Left renal cortex interstitium (tissue), 4 donors: Measurements from ENCODE around the gene STX12. TPM values are rescaled to one million over a fixed set of nuclear protein-coding genes. Genes with fewer than 3 reads are reported as not detected.
"Not testable (repeated sequence)": the region's sequence is repeated elsewhere in the genome, so short reads cannot be mapped to it uniquely, and the experiment has no call there.

Experiments used
- DNase-seq, 4 donors: peaks; one replicate each; pipeline ENCODE4 v3.0.0-alpha.2; 2013; ENCODE audit warnings: low read depth in 4 of 4, low spot score in 2 of 4, missing footprints in 1 of 4
- polyA plus RNA-seq, 4 donors: library from polyadenylated mRNA; unstranded; fragments of 120-200 nt; gene quantifications; one replicate each; pipeline ENCODE4 v1.2.1, GENCODE V29; 2013; ENCODE audit not compliant: insufficient read length in 4 of 4

STX12 gene
- polyA plus RNA-seq, 4 donors, result 41.7 to 54.0 (median 44.4) TPM

DNA sequence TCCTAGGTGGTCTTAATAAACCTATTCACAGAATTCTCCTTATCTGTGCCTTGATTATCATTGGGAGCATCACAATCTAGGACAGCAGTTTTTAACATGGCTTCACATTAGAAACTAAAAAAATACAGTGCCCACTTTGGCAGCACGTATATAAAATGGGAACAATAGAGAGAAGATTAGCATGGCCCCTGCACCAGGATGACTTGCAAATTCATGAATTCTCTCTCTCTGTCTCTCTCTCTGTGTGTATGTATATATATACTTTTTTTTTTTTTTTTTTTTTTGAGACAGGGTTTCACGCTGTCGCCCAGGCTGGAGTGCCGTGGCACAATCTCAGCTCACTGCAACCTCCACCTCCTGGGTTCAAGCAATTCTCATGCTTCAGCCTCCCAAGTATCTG, 51.4 kb downstream of the STX12 start:
- no peak for DNase-seq

DNA sequence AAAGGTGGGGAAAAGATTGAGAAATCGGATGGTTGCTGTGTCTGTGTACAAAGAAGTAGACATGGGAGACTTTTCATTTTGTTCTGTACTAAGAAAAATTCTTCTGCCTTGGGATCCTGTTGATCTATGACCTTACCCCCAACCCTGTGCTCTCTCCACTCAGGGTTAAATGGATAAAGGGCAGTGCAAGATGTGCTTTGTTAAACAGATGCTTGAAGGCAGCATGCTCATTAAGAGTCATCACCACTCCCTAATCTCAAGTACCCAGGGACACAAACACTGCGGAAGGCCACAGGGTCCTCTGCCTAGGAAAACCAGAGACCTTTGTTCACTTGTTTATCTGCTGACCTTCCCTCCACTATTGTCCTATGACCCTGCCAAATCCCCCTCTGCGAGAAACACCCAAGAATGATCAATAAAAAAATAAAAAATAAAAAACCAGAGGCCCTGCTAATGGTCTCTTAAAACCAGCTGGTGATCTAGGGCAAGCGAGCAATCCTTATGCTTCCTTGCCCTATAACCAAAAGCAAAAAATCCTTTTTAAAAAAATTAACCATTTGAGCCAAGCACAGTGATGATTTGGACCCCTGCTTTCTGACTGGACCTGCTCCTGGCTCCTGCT, 56.4 kb downstream of the STX12 start:
- not testable (repeated sequence) for DNase-seq

DNA sequence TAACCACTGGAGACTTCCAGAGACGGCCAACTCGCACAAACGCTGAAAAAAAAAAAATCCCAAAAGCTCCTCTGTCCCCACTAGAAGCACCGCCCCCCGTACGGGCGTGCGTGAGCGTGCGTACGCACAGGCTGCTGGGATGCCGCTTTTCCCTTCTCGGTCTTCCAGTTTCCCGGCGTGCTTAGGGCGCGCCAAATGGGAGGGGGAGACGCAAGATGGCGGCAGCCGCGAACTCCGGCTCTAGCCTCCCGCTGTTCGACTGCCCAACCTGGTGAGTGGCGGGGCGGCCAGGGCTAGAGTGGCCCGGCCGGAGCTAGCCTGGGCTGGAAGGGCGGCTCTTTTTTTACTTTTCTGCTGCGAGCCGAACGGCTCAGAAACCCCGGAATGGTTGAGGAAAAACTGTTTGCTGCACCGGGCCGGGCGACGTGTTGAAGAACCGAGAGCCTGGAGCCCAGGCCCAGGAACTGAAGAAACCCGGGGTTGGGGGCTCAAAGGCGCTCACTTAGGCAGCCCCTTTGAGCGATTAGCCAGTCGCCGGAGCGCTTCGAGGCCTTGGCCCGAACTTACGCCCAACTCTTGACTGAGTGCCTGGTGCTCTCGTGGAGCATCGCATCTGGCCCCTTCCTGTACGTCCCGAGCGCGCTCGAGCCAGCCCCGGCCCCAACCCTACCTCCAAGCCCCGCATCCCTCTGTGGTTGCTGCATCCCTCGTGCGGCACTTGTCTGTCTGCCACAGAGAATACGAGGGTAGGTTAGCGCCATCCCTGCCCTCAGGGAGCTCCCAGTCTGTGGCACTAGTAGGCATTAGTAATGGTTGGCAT, 57.8 kb downstream of the STX12 start, which contains the start of gene PPP1R8:
TSS of gene PPP1R8 (plus strand) at position 162 of the 820 bp plus-strand sequence. CDS start at position 216, 54 bp downstream.
- DNase-seq, result peak; percentile 82 to 96 (median 91)

GRCh38 chr1:27831568-27832410, 58.8 kb downstream of the STX12 start:
- DNase-seq, result no peak

DNA sequence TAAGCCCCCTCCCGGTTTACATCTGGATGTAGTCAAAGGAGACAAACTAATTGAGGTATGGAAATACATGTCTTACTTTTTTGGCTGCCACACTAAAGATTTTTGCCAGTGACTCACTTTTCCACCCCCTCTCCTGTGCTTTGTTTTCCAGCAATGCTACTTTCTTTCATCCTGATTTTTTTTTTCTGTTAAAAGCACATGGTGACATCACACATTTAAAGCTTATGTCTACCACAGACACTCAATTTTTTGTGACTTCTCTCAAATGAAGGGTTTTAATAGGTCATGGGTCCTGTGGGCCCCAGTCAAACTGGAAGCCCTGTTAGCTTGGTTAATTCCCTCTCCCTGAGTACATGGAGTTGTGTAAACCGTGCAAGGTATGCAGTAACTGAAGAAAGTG, 59.7 kb downstream of the STX12 start:
- DNase-seq, result no peak

DNA sequence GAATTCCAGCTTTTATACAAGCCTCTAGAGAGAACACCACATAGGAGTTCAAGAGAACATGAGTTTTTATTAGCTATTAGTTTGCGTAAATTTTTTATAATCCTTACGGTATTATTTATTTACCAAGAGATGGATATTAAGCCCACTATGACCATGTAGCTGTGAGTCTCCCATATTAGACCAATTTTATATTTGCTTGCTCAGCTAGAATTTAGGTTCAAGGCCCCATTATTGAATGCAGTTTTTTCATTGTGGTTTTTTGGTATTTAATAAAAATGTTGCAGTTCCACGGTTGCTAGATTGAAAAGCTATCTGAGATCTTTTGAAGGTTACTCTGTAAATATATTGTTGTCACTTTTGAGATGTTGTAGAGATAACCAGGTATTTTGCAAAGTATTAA, 60.5 kb downstream of the STX12 start:
- no peak for DNase-seq

GRCh38 chr1:27835046-27835445, 62.0 kb downstream of the STX12 start:
- no peak for DNase-seq

GRCh38 chr1:27835501-27835900, 62.5 kb downstream of the STX12 start:
- DNase-seq, result no peak

GRCh38 chr1:27849951-27850350, 76.9 kb downstream of the STX12 start:
- no peak for DNase-seq

DNA sequence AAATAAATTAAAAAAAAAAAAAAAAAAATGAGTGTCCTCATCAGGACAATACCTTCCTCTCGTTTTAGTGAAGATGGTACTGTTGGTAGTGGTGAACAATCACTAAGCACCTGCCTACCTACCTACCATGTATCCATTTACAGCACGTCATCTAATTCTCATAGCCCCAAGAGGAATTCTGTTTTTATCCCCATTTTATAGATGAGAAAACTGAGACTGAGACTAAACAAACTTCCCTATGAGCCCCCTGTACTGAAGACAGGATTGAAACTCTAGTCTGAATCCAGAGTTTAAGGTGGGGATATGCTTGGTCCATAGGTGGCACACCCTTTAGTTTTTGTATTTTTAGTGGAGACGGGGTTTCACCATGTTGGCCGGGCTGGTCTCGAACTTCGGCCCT, 82.1 kb downstream of the STX12 start:
- DNase-seq, result no peak

GRCh38 chr1:27856561-27857343, 83.7 kb downstream of the STX12 start:
- DNase-seq, result no peak

DNA sequence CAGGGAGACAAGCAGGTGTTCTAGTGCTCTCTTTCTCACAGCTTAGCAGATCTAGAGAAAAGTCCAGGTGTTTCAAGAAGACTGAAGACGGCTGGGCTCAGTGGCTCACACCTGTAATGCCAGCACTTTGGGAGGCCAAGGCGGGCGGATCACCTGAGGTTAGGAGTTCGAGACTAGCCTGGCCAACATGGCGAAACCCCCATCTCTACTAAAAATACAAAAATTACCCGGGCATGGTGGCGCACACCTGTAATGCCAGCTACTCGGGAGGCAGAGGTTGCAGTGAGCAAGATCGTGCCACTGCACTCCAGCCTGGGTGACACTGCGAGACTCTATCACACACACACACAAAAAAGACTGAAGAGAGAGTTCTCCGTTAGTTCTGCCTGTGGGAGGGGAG, 84.5 kb downstream of the STX12 start:
- not testable (repeated sequence) for DNase-seq

- DNase-seq, result peak in 2 of 4 donors; percentile 59 to 62
Observed at GRCh38 chr1:27858072-27858948, 85.3 kb downstream of the STX12 start.

DNA sequence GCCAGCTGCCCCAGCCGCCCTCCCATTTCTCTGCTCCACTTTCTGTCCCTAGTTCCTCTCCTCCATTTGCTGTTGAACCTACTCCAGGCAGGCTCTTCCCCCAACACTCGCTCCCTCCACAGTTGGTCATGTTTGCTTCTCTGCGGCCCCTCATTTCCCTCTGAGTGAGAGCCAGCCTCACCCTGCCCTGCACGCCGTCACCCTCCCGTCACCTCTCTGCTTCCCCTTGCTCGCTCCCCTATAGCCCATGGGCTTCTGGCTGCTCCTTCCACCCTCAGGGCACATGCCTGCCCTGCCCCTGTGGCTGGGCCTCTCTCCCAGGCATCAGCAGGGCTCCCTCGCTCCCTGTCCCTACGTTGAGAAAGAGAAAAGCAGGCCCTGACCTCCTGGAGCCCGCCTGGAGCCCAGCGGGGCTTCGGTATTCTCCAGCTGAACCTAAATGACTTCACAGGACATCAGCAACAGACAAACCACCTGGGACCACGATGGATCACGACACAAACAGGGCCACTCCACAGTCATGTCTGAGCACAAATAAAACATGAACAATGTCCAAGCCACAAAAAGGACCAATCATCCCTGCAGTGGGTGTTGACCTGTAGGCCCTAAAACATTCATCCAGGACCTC, 86.0 kb downstream of the STX12 start:
- DNase-seq, result no peak

DNA sequence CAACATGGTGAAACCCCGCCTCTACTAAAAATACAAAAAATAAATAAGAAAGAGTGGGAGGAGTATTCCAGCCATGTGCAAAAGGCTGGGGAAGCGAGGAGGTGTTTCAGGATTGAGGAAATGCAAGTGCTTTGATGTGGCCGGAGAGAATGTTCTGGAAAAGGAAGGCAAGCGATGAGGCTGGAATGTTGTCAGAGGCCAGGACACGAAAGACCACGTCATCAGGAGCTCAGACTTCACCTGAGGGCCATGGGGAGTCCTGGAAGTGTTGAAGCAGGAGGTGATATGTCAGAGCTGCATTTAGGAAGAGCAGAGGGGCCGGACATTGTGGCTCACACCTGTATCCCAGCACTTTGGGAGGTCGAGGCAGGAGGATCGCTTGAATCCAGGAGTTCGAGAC, 88.4 kb downstream of the STX12 start:
- DNase-seq, result no peak

DNA sequence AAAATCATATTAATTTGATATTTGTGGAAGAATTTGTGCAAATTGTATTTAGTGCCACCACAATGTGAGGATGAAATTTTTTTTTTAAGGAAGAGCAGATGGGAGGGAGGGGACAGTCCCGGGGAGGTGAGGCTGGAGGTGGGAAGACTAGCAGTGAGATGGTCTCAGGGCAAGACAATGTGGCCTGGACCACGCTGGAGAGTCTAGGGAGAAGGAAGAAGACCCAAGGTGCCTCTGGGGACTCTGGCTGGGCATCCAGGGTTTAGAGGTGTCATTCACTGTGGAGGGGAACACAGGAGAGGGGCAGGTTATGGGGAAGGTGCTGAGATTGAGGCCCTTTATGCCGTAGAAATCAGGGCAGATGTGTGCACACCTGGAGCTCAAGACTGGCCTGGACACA, 89.0 kb downstream of the STX12 start:
- no peak for DNase-seq

DNA sequence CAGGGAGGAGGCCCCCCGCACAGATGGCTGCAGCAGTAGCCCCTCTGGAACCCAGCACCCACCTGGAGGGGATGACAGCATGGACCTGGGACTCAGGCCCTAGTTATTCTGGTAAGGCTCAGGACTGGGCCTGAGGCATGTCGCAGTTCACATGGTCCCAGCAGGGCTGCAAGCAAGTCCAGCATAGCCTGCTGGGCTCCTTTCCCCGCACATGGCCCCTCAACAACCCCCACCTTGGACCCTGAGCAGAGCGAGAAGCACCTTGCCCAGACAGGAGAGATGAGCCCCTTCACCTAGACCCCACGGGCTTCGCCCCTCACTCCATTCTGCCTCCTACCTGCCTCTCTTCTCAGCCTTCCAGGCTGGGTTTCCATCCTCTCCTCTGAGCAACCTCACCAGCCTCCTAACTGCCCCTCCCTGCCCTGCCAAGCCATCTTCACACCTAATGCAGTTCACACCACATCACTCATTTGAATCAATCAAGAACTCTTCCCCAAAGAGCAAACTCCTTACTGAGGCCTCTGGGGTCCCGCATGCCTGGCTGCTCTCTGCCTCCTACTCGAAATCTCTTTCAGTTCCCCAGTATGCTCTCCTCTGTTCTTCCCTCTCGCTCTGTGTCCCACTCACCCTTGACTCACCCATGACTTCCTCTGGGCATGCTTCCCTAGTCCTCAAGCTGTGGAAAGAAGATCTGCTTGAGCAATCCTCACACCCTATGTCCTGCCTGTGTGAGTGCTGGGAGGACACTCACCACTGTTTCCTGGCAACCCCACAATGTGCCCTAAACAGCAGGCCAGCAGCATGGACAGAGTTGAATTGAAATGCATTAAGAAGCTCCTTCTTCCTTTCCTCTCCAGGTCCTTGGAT, 89.9 kb downstream of the STX12 start:
- DNase-seq, result peak in 1 of 4 donors; percentile 49

DNA sequence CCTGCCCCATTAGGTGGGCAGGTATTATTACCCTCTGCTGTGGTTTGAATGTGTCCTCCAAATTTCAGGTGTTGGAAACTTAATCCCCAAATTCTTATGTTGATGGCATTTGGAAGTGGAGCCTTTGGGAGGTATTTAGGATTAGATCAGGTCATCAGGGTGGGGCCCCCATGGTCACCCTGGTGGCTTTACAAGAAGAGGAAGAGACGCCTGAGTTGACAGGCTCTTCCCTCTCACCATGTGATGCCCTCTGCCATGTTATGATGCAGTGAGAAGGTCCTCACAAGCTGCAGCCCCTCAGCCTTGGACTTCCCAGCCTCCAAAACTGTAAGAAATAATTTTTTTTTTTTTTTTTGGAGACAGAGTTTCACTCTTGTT, 90.5 kb downstream of the STX12 start:
- no peak for DNase-seq
